A549 (cell line): ENCODE results near the gene WFS1. TPM values are rescaled to one million over a fixed set of nuclear protein-coding genes. Genes with fewer than 3 reads are reported as not detected.

ENCODE experiments used
- ATAC-seq, 2 experiments: fragments of 200-7000 bp in 1 of 2; fragments of >200 bp in 1 of 2; cut with Nextera tagmentation in 1 of 2; cut with Tn5 transposase in 1 of 2; 3 replicates each; pipeline versions ENCODE4 v1.8.0 to v1.9.1; 2018 to 2020; ENCODE audit warnings: mild to moderate bottlenecking in 1 of 2, moderate library complexity in 1 of 2
- CTCF ChIA-PET: fragments of 300-600 bp; sonication (Branson Sonifier 250); formaldehyde crosslinking; extraction: SDS; loops from one replicate; lab custom pipeline; 2021; ENCODE audit warnings: antibody characterized with exemption, inconsistent platforms; lab: Yijun Ruan, JAX
- POLR2A ChIA-PET: fragments of 350-600 bp; formaldehyde crosslinking; extraction: SDS; loops from one replicate; lab custom pipeline; 2021; ENCODE audit warnings: antibody characterized with exemption, inconsistent platforms; lab: Yijun Ruan, JAX
- DNase-seq, 2 experiments: peaks; one replicate each; pipeline versions ENCODE4 v3.0.0 to v3.0.0-alpha.2; 2011 to 2016; ENCODE audit warnings: low read depth in 1 of 2, low spot score in 1 of 2
- FAIRE-seq: peaks from 2 replicates; lab custom pipeline; 2011; peaks lifted over from hg19 to GRCh38; lab: Jason Lieb, UNC
- H3K27ac ChIP-seq, 2 experiments: fragments of >200 bp; sonication (Bioruptor Twin); formaldehyde crosslinking; 3 replicates each; pipeline ENCODE4 v1.5.1; 2016 to 2017
- H3K4me1 ChIP-seq: fragments of >200 bp; sonication (Bioruptor Twin); formaldehyde crosslinking; 3 replicates; pipeline ENCODE4 v1.6.1; 2016
- H3K4me2 ChIP-seq: fragments of >200 bp; sonication (Bioruptor Twin); formaldehyde crosslinking; 3 replicates; pipeline ENCODE4 v1.6.1; 2016
- H3K4me3 ChIP-seq: fragments of >200 bp; sonication (Bioruptor Twin); formaldehyde crosslinking; 3 replicates; pipeline ENCODE4 v1.5.1; 2016
- H3K9me3 ChIP-seq: fragments of >200 bp; sonication (Bioruptor Twin); formaldehyde crosslinking; 3 replicates; pipeline ENCODE4 v1.6.1; 2016
- BHLHE40 ChIP-seq: IDR thresholded peaks from 2 replicates; pipeline ENCODE4 v1.6.1; 2012; ENCODE audit warnings: low read depth, low read length, inconsistent platforms
- CEBPB ChIP-seq, 2 experiments: fragments of >200 bp in 1 of 2; sonication (Bioruptor Twin) in 1 of 2; formaldehyde crosslinking in 1 of 2; IDR thresholded peaks; 2 replicates each; pipeline ENCODE4 v1.6.1; 2012 to 2016
- CHD4 ChIP-seq: fragments of 200-600 bp; sonication (generic); IDR thresholded peaks from 2 replicates; pipeline ENCODE4 v1.6.1; 2016; ENCODE audit warnings: antibody characterized with exemption, mild to moderate bottlenecking, borderline replicate concordance
- EHF ChIP-seq: fragments of 250-450 bp; sonication (Bioruptor Pico); IDR thresholded peaks from 2 replicates; pipeline ENCODE4 v1.5.0; 2020; ENCODE audit warnings: mild to moderate bottlenecking
- ELK1 ChIP-seq: fragments of 150-350 bp; IDR thresholded peaks from 2 replicates; pipeline ENCODE4 v1.6.1; 2014; ENCODE audit warnings: low read depth, mild to moderate bottlenecking, low read length
- EP300 ChIP-seq, 2 experiments: fragments of >200 bp; sonication (Bioruptor Twin); formaldehyde crosslinking; IDR thresholded peaks; 2 replicates in 1 of 2; 3 replicates in 1 of 2; pipeline ENCODE4 v1.6.1; 2016 to 2017
- ESRRA ChIP-seq: fragments of 150-350 bp; IDR thresholded peaks from 2 replicates; pipeline ENCODE4 v1.6.1; 2014; ENCODE audit warnings: mild to moderate bottlenecking, low read length, borderline replicate concordance
- GATA3 ChIP-seq: IDR thresholded peaks from 2 replicates; pipeline ENCODE4 v1.6.1; 2012; ENCODE audit warnings: borderline replicate concordance
- HDAC2 ChIP-seq: fragments of 200-600 bp; sonication (generic); IDR thresholded peaks from 2 replicates; pipeline ENCODE4 v1.6.1; 2016
- HEYL ChIP-seq: fragments of 250-450 bp; sonication (Bioruptor Pico); IDR thresholded peaks from 2 replicates; pipeline ENCODE4 v1.8.0; 2021; ENCODE audit warnings: mild to moderate bottlenecking, moderate library complexity
- POLR2A ChIP-seq: IDR thresholded peaks from 2 replicates; pipeline ENCODE4 v1.6.1; 2012; ENCODE audit warnings: mild to moderate bottlenecking, low read length
- POLR2AphosphoS2 ChIP-seq: conservative IDR thresholded peaks from 2 replicates; pipeline ENCODE4 v1.6.1; 2012; ENCODE audit warnings: low read length, improper control_type of control experiment, inconsistent platforms
- RARB ChIP-seq: fragments of 250-450 bp; sonication (Bioruptor Pico); IDR thresholded peaks from 2 replicates; pipeline ENCODE4 v1.8.0; 2021; ENCODE audit warnings: mild to moderate bottlenecking, moderate library complexity
- REST ChIP-seq: fragments of 200-600 bp; sonication (generic); IDR thresholded peaks from 2 replicates; pipeline ENCODE4 v1.6.1; 2016; ENCODE audit warnings: antibody characterized with exemption, mild to moderate bottlenecking, moderate library complexity
- RNF2 ChIP-seq: fragments of 200-600 bp; sonication (generic); IDR thresholded peaks from 2 replicates; pipeline ENCODE4 v1.6.1; 2016; ENCODE audit warnings: low read depth, mild to moderate bottlenecking, antibody characterized with exemption, moderate library complexity, borderline replicate concordance
- USF2 ChIP-seq: fragments of 450-650 bp; IDR thresholded peaks from 2 replicates; pipeline ENCODE4 v1.6.1; 2014; ENCODE audit warnings: antibody characterized with exemption
- ZNF302 ChIP-seq: fragments of 250-450 bp; sonication (Bioruptor Pico); IDR thresholded peaks from 2 replicates; pipeline ENCODE4 v1.9.0; 2021; ENCODE audit warnings: inconsistent platforms, mild to moderate bottlenecking, moderate library complexity
- ZSCAN20 ChIP-seq: fragments of 250-450 bp; sonication (Bioruptor Pico); IDR thresholded peaks from 2 replicates; pipeline ENCODE4 v1.8.0; 2022; ENCODE audit warnings: mild to moderate bottlenecking, moderate library complexity
- WGBS: methylation state at CpG from one replicate; pipeline ENCODE4 v1.1.6; 2017; ENCODE audit errors: missing lambda C conversion rate; 5-methylcytosine and 5-hydroxymethylcytosine counted together
- polyA plus RNA-seq, 4 experiments: library from polyadenylated mRNA; depleted of rRNA in 3 of 4; stranded (reverse); fragments of >200 nt; fragmentation: RNase III in 1 of 4; extraction: RNeasy Plus Mini Kit Qiagen cat#74134 plus additional on column Dnase treatment in 1 of 4; gene quantifications; 2 replicates in 3 of 4; 3 replicates in 1 of 4; pipeline ENCODE4 v1.2.3, GENCODE V29; 2011 to 2017

The WFS1 gene
- polyA plus RNA-seq, 2 of the 4 experiments (the other 2 are of a cell fraction): 8.8 to 13.6 TPM

- no peak for FAIRE-seq
- CTCF ChIA-PET: interaction anchor here (0.8 to 1.7 kb wide), 3 partner anchors 25 to 52 kb away, joined by 3 to 8 read pairs (median 4); no protein-coding TSS in a partner anchor
Measured at GRCh38 chr4:6302869-6303268, 33.2 kb downstream of the WFS1 start.

GRCh38 chr4:6303943-6304342 is 34.3 kb downstream of the WFS1 start:
- POLR2A ChIA-PET: no interaction called here
- CTCF ChIA-PET: no interaction called here
- 96% methylated on average over 4 of the region's 12 CpGs for WGBS

More at GRCh38 chr4:6302869-6303268, 33.2 kb downstream of the WFS1 start:
- POLR2A ChIA-PET: no interaction called here
- no peak overlapping the region for H3K4me3 ChIP-seq
- no peaks in the 10 kb centered on the region for H3K4me1 ChIP-seq
- TF ChIP-seq HDAC2 (no peak), RNF2 (no peak), ELK1 (no peak), HEYL (CRISPR knock-in tag) (no peak), USF2 (no peak), EHF (CRISPR knock-in tag) (no peak), POLR2A (no peak), BHLHE40 (no peak), POLR2AphosphoS2 (no peak), GATA3 (no peak), RARB (CRISPR knock-in tag) (no peak)
- no peak for DNase-seq
- 72% methylated on average over 5 of the region's 6 CpGs for WGBS
- H3K27ac ChIP-seq: no peak overlapping the region
- no peaks in the 10 kb centered on the region for H3K9me3 ChIP-seq
- ATAC-seq: no peak
- H3K4me2 ChIP-seq: no peak overlapping the region

GRCh38 chr4:6306299-6306698 is 36.6 kb downstream of the WFS1 start:
- CTCF ChIA-PET: interaction anchor here (0.8 to 2.5 kb wide), 5 partner anchors 21 to 241 kb away, joined by 3 to 8 read pairs (median 4); no protein-coding TSS in a partner anchor
- no peak for ATAC-seq
- no peak for DNase-seq
- Histone ChIP-seq H3K4me2 (no peak overlapping the region), H3K4me3 (no peak overlapping the region), H3K27ac (no peak overlapping the region), H3K9me3 (no peaks in the 10 kb centered on the region), H3K4me1 (no peaks in the 10 kb centered on the region)
- no peak for FAIRE-seq
- POLR2A ChIA-PET: no interaction called here
- TF ChIP-seq ESRRA (no peak), ZNF302 (CRISPR knock-in tag) (no peak)
- WGBS: 23% methylated on average over 5 of the region's 5 CpGs

More at GRCh38 chr4:6303943-6304342, 34.3 kb downstream of the WFS1 start:
- no peak for ATAC-seq
- FAIRE-seq: no peak
- Histone ChIP-seq H3K4me2 (no peak overlapping the region), H3K9me3 (no peaks in the 10 kb centered on the region), H3K27ac (no peak overlapping the region), H3K4me1 (no peaks in the 10 kb centered on the region), H3K4me3 (no peak overlapping the region)
- TF ChIP-seq ZSCAN20 (CRISPR knock-in tag) (no peak), EP300 (IDR thresholded peaks at IDR 0.05) (no peak), CEBPB (IDR thresholded peaks at IDR 0.05) (no peak), REST (no peak), CHD4 (no peak)
- no peak for DNase-seq
